K562 (cell line): Measurements from ENCODE around the gene WRAP53. TPM values are rescaled to one million over a fixed set of nuclear protein-coding genes. Genes with fewer than 3 reads are reported as not detected.

ENCODE experiments used
- BACH1 ChIP-seq: fragments of 200-800 bp; sonication (Bioruptor generic); IDR thresholded peaks from 2 replicates; pipeline ENCODE4 v1.6.1; 2016; ENCODE audit warnings: missing genetic modification characterization, missing compliant biosample characterization
- HDAC8 ChIP-seq: fragments of 450-650 bp; IDR thresholded peaks from 2 replicates; pipeline ENCODE4 v1.6.1; 2016; ENCODE audit warnings: mild to moderate bottlenecking, missing genetic modification characterization, moderate library complexity, missing compliant biosample characterization
- ZBTB17 ChIP-seq: fragments of 450-650 bp; formaldehyde crosslinking; IDR thresholded peaks from 2 replicates; pipeline ENCODE4 v1.4.0; 2020; ENCODE audit warnings: mild to moderate bottlenecking
- ZBTB49 ChIP-seq: sonication (generic); formaldehyde crosslinking; IDR thresholded peaks from 2 replicates; pipeline ENCODE4 v1.8.0; 2022; ENCODE audit warnings: missing genetic modification reagents, mild to moderate bottlenecking, borderline replicate concordance
- ZBTB8A ChIP-seq: fragments of 450-650 bp; IDR thresholded peaks from 2 replicates; pipeline ENCODE4 v1.6.1; 2018; ENCODE audit warnings: mild to moderate bottlenecking, moderate library complexity; ENCODE audit not compliant: partially characterized antibody
- polyA plus RNA-seq, 8 experiments: library from polyadenylated mRNA; depleted of rRNA in 4 of 8; stranded (reverse) in 5 of 8; unstranded in 3 of 8; fragments of >200 nt; fragmentation: Nextera tagmentation in 2 of 8; fragmentation: Illumina TruSeq in 1 of 8; extraction: Ambion mirVana in 2 of 8; extraction: Trizol in 1 of 8; gene quantifications; 2 replicates each; pipeline versions ENCODE4 v1.2.1 to v1.2.3, GENCODE V29; 2011 to 2014; ENCODE audit warnings: inconsistent platforms in 1 of 8, missing spikeins in 1 of 8
- total RNA-seq, 7 experiments: library from RNA; depleted of rRNA in 6 of 7; stranded (reverse); fragments of >200 nt in 6 of 7; fragmentation: Illumina TruSeq in 2 of 7; extraction: Trizol in 2 of 7; gene quantifications; 2 replicates each; pipeline versions ENCODE4 v1.2.1 to v1.2.3, GENCODE V29; 2011 to 2021; ENCODE audit warnings: low replicate concordance in 1 of 7
- TF ChIP-seq, protein P1 (sequence below): fragments of 200-600 bp; sonication (generic); IDR thresholded peaks from one replicate; pipeline ENCODE4 v1.6.1; 2012; ENCODE audit warnings: mild to moderate bottlenecking, low read depth, low read length, inconsistent platforms

Gene WRAP53
- total and polyA plus RNA-seq, 9 of the 15 experiments (the other 6 are each of a cell fraction or from before 2014, with no cell fraction given): 0.72 to 18.2 (median 13.4) TPM

GRCh38 chr17:7719661-7720060 lies 31.4 kb downstream of the WRAP53 start (continued):
- TF ChIP-seq, protein P1, sequence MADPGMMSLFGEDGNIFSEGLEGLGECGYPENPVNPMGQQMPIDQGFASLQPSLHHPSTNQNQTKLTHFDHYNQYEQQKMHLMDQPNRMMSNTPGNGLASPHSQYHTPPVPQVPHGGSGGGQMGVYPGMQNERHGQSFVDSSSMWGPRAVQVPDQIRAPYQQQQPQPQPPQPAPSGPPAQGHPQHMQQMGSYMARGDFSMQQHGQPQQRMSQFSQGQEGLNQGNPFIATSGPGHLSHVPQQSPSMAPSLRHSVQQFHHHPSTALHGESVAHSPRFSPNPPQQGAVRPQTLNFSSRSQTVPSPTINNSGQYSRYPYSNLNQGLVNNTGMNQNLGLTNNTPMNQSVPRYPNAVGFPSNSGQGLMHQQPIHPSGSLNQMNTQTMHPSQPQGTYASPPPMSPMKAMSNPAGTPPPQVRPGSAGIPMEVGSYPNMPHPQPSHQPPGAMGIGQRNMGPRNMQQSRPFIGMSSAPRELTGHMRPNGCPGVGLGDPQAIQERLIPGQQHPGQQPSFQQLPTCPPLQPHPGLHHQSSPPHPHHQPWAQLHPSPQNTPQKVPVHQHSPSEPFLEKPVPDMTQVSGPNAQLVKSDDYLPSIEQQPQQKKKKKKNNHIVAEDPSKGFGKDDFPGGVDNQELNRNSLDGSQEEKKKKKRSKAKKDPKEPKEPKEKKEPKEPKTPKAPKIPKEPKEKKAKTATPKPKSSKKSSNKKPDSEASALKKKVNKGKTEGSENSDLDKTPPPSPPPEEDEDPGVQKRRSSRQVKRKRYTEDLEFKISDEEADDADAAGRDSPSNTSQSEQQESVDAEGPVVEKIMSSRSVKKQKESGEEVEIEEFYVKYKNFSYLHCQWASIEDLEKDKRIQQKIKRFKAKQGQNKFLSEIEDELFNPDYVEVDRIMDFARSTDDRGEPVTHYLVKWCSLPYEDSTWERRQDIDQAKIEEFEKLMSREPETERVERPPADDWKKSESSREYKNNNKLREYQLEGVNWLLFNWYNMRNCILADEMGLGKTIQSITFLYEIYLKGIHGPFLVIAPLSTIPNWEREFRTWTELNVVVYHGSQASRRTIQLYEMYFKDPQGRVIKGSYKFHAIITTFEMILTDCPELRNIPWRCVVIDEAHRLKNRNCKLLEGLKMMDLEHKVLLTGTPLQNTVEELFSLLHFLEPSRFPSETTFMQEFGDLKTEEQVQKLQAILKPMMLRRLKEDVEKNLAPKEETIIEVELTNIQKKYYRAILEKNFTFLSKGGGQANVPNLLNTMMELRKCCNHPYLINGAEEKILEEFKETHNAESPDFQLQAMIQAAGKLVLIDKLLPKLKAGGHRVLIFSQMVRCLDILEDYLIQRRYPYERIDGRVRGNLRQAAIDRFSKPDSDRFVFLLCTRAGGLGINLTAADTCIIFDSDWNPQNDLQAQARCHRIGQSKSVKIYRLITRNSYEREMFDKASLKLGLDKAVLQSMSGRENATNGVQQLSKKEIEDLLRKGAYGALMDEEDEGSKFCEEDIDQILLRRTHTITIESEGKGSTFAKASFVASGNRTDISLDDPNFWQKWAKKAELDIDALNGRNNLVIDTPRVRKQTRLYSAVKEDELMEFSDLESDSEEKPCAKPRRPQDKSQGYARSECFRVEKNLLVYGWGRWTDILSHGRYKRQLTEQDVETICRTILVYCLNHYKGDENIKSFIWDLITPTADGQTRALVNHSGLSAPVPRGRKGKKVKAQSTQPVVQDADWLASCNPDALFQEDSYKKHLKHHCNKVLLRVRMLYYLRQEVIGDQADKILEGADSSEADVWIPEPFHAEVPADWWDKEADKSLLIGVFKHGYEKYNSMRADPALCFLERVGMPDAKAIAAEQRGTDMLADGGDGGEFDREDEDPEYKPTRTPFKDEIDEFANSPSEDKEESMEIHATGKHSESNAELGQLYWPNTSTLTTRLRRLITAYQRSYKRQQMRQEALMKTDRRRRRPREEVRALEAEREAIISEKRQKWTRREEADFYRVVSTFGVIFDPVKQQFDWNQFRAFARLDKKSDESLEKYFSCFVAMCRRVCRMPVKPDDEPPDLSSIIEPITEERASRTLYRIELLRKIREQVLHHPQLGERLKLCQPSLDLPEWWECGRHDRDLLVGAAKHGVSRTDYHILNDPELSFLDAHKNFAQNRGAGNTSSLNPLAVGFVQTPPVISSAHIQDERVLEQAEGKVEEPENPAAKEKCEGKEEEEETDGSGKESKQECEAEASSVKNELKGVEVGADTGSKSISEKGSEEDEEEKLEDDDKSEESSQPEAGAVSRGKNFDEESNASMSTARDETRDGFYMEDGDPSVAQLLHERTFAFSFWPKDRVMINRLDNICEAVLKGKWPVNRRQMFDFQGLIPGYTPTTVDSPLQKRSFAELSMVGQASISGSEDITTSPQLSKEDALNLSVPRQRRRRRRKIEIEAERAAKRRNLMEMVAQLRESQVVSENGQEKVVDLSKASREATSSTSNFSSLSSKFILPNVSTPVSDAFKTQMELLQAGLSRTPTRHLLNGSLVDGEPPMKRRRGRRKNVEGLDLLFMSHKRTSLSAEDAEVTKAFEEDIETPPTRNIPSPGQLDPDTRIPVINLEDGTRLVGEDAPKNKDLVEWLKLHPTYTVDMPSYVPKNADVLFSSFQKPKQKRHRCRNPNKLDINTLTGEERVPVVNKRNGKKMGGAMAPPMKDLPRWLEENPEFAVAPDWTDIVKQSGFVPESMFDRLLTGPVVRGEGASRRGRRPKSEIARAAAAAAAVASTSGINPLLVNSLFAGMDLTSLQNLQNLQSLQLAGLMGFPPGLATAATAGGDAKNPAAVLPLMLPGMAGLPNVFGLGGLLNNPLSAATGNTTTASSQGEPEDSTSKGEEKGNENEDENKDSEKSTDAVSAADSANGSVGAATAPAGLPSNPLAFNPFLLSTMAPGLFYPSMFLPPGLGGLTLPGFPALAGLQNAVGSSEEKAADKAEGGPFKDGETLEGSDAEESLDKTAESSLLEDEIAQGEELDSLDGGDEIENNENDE: no peak
- no peak for TF ChIP-seq BACH1
- no peak for TF ChIP-seq ZBTB8A
- no peak for TF ChIP-seq HDAC8 (tag)
- TF ChIP-seq ZBTB17 (CRISPR knock-in tag): no peak
- TF ChIP-seq ZBTB49 (CRISPR knock-in tag): no peak
